ENCODE data around the gene CPM. TPM values are rescaled to one million over a fixed set of nuclear protein-coding genes. Genes with fewer than 3 reads are reported as not detected.

CPM gene
- 6.4 and 7.4 TPM in 2 replicates for total RNA-seq

DNA sequence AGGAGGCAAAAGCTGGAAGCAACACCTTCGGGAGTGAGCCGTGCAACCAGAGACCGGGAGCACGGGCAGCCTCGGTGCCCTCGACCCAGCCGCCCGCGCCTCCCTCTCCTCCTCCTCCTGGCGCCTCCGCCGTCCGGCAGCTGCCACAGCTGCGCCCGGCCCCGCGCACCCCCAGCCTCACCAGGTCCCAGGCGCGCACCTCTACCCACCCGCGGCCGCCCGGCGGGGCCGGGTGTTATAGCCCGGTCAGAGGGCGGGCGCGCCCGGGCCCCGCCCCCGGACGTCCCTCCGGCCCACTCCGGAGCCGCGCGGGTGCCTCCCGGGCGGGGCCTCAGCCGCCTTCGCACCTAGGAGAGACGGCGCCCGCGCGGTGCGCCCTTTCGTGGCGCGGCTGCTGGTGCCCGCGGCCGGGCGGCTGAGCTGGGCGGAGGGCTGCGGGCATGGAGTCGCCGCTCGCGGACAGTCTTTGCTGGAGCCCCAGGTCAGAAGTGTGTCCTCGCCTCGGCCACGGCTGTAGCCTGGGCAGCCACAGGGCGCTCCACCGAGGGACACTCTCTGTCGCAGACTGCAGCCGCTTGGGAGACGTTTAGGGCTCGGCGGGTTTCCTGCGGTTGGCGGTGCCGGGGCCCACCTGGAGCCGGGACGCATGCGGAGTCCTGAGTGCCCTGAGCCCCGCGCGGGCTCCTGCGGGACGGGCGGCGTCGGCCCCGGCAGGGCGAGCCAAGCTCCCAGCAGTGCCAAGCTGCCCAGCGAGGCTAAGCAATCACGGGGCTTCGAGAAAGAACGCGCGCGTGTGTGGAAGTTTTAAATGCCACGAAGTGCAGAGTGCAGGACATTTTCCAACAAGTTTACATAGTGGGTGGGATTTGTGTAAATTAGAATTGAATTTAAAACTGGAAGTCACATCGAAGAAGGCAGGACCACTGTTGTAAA, at the start of gene CPM:
CPM (minus strand) TSS at position 211 of the 933 bp plus-strand sequence. CDS start 334 bp downstream, outside the sequence.

DNA sequence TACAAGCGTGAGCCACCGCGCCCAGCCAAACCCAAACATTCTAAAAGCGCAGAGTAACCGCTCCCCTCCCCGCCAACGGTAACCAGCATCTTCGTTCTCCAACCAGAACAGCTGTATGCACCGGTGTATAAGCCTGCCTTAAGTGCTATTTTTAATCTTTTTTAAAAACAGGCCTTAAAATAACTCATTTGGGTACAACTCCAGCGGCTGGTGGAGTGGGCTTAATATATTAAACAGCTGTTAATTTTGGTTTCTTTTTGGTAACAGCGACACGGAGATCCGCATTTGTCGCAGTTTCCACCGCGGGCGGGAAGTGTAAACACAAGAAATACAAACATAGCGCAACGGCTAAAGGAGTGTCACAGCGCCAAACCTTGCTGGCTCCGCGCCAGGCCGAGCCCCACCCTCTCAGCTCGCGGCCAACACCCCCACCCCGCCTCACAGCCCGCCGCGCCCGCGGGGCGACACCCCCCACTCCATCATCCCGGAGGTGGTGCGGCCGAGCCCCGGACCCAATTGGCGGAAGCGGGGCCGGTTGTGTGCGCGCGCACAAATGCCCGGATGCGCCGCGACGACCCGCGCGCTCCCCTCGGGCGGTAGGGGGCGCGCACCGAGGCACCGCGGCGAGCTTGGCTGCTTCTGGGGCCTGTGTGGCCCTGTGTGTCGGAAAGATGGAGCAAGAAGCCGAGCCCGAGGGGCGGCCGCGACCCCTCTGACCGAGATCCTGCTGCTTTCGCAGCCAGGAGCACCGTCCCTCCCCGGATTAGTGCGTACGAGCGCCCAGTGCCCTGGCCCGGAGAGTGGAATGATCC, 125.2 kb downstream of the CPM start, which contains the start of gene MDM2:
MDM2 (plus strand) TSS at position 602 of the 812 bp plus-strand sequence. CDS start 301 bp downstream, outside the sequence.

Other genes starting within 250 kb of the CPM start
- gene NUP107, start 246.2 kb downstream of the CPM start, total RNA-seq = 47.4 and 57.0 TPM in 2 replicates
- 1.8 and 2.4 TPM in 2 replicates for gene SLC35E3, start 187.0 kb downstream of the CPM start, total RNA-seq
- 41.8 and 43.5 TPM in 2 replicates for gene MDM2, start 125.0 kb downstream of the CPM start, total RNA-seq